ENCODE data around the gene RNF112.

The RNF112 gene

GRCh38 chr17:19409066-19409465 is 2.0 kb upstream of the RNF112 start:
- in situ Hi-C loops (cut with HindIII; ENCODE audit: low sequenced_read_pairs): no loop called here

GRCh38 chr17:19409509-19409908 is 1.5 kb upstream of the RNF112 start:
- in situ Hi-C loops (cut with HindIII; ENCODE audit: low sequenced_read_pairs): no loop called here

GRCh38 chr17:19410091-19410490 is 941 bp upstream of the RNF112 start:
- in situ Hi-C loops (cut with HindIII; ENCODE audit: low sequenced_read_pairs): no loop called here

- in situ Hi-C loops (cut with HindIII; ENCODE audit: low sequenced_read_pairs): no loop called here
These were observed 599 bp downstream of the RNF112 start for GRCh38 chr17:19411631-19412030.

- in situ Hi-C loops (cut with HindIII; ENCODE audit: low sequenced_read_pairs): no loop called here
These were observed 1.5 kb downstream of the RNF112 start for GRCh38 chr17:19412510-19412909.

GRCh38 chr17:19412984-19413383 is 2.0 kb downstream of the RNF112 start:
- in situ Hi-C loops (cut with HindIII; ENCODE audit: low sequenced_read_pairs): no loop called here

GRCh38 chr17:19413761-19414160 is 2.7 kb downstream of the RNF112 start:
- in situ Hi-C loops (cut with HindIII; ENCODE audit: low sequenced_read_pairs): no loop called here

GRCh38 chr17:19414396-19415280 is 3.6 kb downstream of the RNF112 start:
- in situ Hi-C loops (cut with HindIII; ENCODE audit: low sequenced_read_pairs): no loop called here

- in situ Hi-C loops (cut with HindIII; ENCODE audit: low sequenced_read_pairs): no loop called here
These were observed 4.3 kb downstream of the RNF112 start for GRCh38 chr17:19415311-19415710.

- in situ Hi-C loops (cut with HindIII; ENCODE audit: low sequenced_read_pairs): no loop called here
These were observed 5.1 kb downstream of the RNF112 start for GRCh38 chr17:19415806-19416775.

GRCh38 chr17:19417611-19418010 is 6.6 kb downstream of the RNF112 start:
- in situ Hi-C loops (cut with HindIII; ENCODE audit: low sequenced_read_pairs): no loop called here

- in situ Hi-C loops (cut with HindIII; ENCODE audit: low sequenced_read_pairs): no loop called here
These were observed 7.4 kb downstream of the RNF112 start for GRCh38 chr17:19418251-19418992.

GRCh38 chr17:19421219-19421618 is 10.2 kb downstream of the RNF112 start:
- in situ Hi-C loops (cut with HindIII; ENCODE audit: low sequenced_read_pairs): no loop called here

GRCh38 chr17:19421926-19422325 is 10.9 kb downstream of the RNF112 start:
- in situ Hi-C loops (cut with HindIII; ENCODE audit: low sequenced_read_pairs): no loop called here

GRCh38 chr17:19424934-19425868 is 14.2 kb downstream of the RNF112 start:
- in situ Hi-C loops (cut with HindIII; ENCODE audit: low sequenced_read_pairs): no loop called here

- in situ Hi-C loops (cut with HindIII; ENCODE audit: low sequenced_read_pairs): no loop called here
These were observed 15.6 kb downstream of the RNF112 start for GRCh38 chr17:19426631-19427030.

- in situ Hi-C loops (cut with HindIII; ENCODE audit: low sequenced_read_pairs): no loop called here
These were observed 20.7 kb downstream of the RNF112 start for GRCh38 chr17:19431691-19432090.

GRCh38 chr17:19433255-19433654 is 22.2 kb downstream of the RNF112 start:
- in situ Hi-C loops (cut with HindIII; ENCODE audit: low sequenced_read_pairs): no loop called here

GRCh38 chr17:19433727-19434340 is 22.8 kb downstream of the RNF112 start:
- in situ Hi-C loops (cut with HindIII; ENCODE audit: low sequenced_read_pairs): no loop called here

All from DLD1 (cell line).